Aorta (tissue), 5 donors: ENCODE data around the gene DRGX. TPM values are rescaled to one million over a fixed set of nuclear protein-coding genes. Genes with fewer than 3 reads are reported as not detected.

Source experiments
- ATAC-seq: fragments of 200-7000 bp; cut with Tn5 transposase; one replicate; pipeline ENCODE4 v1.9.1; 2022; ENCODE audit warnings: moderate library complexity; ENCODE audit not compliant: low FRiP score
- DNase-seq, 2 donors: peaks; one replicate each; pipeline ENCODE4 v3.0.0-alpha.2; 2020
- H3K27ac ChIP-seq, 2 donors: one replicate each; pipeline ENCODE4 v1.5.1; 2013; ENCODE audit warnings: low read length in 2 of 2, mild to moderate bottlenecking in 2 of 2, moderate library complexity in 2 of 2, control low read depth in 1 of 2, inconsistent platforms in 1 of 2, low read depth in 1 of 2
- H3K27me3 ChIP-seq, 2 donors: one replicate each; pipeline ENCODE4 v1.6.1; 2013; ENCODE audit warnings: control low read depth in 1 of 2, low read length in 1 of 2, mild to moderate bottlenecking in 1 of 2, moderate library complexity in 1 of 2; ENCODE audit not compliant: insufficient read depth in 2 of 2, control insufficient read depth in 1 of 2
- H3K36me3 ChIP-seq, 2 donors: one replicate each; pipeline ENCODE4 v1.6.1; 2013; ENCODE audit warnings: control low read depth in 1 of 2, low read length in 1 of 2, mild to moderate bottlenecking in 1 of 2; ENCODE audit not compliant: insufficient read depth in 2 of 2, control insufficient read depth in 1 of 2
- H3K4me1 ChIP-seq, 2 donors: one replicate each; pipeline ENCODE4 v1.6.1; 2013; ENCODE audit warnings: low read length in 2 of 2, control low read depth in 1 of 2, mild to moderate bottlenecking in 1 of 2, moderate library complexity in 1 of 2; ENCODE audit not compliant: insufficient read depth in 2 of 2, control insufficient read depth in 1 of 2
- H3K4me3 ChIP-seq, 2 donors: one replicate each; pipeline ENCODE4 v1.5.1; 2013; ENCODE audit warnings: low read length in 2 of 2, control low read depth in 1 of 2, mild to moderate bottlenecking in 1 of 2
- H3K9me3 ChIP-seq: one replicate; pipeline ENCODE4 v1.6.1; 2013; ENCODE audit warnings: mild to moderate bottlenecking, low read length; ENCODE audit not compliant: control insufficient read depth
- WGBS, 2 donors: extraction: QIAGEN DNeasy Blood & Tissue Kit; methylation state at CpG; one replicate each; pipeline ENCODE4 v1.1.7; 2013; 5-methylcytosine and 5-hydroxymethylcytosine counted together
- intact Hi-C, 2 donors: fragments of 100-400 bp; cut with DNase I; formaldehyde crosslinking; loops; one replicate each; pipeline versions ENCODE4 v1.14.2 to v1.15.0; 2022
- polyA plus RNA-seq, 2 donors: library from polyadenylated mRNA; stranded (reverse); fragments of 200-250 nt; gene quantifications; one replicate each; pipeline ENCODE4 v1.2.3, GENCODE V29; 2013
- total RNA-seq, 2 donors: library from RNA; stranded (reverse); fragmentation: NEBNext Ultra II Directional; extraction: Animal tissue kit (Norgen Biotek cat#: 25700); gene quantifications; one replicate each; pipeline ENCODE4 v1.2.1, GENCODE V29; 2021
- donor health status: healthy with polysubstance abuse.
- donor health status: Bipolar disorder and iron deficiency.
- donor health status: DM: no; HTN: no; CAD: no.
- donor health status: DM: no; HTN: no; CAD: no.
- donor health status: DM: yes; HTN: yes; CAD: no.

Gene DRGX
- total and polyA plus RNA-seq, 4 donors = not detected

DNA sequence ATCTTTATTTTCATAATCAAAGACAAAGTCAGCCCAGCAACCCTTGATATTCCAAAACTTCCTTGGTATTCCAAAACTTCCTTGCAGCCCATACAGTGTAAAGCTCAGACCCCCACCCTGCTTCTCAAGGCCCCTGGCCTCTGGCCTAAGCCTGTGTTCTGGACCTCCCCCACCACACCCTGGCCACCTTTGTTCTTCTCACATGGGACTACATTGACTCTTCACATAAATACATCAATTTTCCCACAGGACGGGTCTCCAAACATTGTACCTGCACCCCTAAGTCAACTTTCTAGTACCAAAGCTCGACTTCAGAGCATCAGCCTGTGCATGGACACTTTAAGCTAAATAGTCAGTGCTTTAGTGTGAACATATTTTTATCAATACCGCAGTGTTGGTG lies 40.7 kb downstream of the DRGX start:
- Histone ChIP-seq H3K9me3 (peaks cover 5% of the 10 kb centered on the region), H3K27ac (no peak overlapping the region), H3K36me3 (no peaks in the 10 kb centered on the region), H3K4me1 (no peaks in the 10 kb centered on the region), H3K27me3 (no peaks in the 10 kb centered on the region), H3K4me3 (no peak overlapping the region)
- 87% methylated on average over 3 of the region's 3 CpGs for whole genome bisulfite sequencing, 2 donors
- intact Hi-C loops = no loop called here
- ATAC-seq (no peak), DNase-seq (no peak)

DNA sequence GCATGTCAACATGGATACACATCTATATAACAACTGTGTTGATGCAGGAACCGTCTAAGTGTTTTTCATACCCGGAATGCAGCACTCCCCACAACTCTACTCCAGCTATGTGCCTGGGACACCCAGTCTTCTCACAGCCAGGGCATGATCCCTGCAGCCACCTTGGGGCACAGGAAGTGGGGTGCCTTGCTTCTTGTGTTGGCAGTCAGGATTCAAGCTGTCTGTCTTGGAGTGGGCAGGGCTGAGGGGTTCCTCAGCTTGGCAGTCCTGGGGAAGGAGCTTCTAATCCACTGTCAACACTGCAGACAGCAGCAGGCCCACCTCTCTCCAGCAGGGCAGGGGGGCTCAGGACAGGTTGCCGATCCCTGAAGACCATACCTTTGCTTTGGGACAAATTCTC lies 41.3 kb downstream of the DRGX start:
- DNase-seq (peak in 1 of 2 donors; percentile 44), ATAC-seq (no peak)
- Histone ChIP-seq H3K27me3 (no peaks in the 10 kb centered on the region), H3K36me3 (no peaks in the 10 kb centered on the region), H3K4me1 (no peaks in the 10 kb centered on the region), H3K27ac (no peak overlapping the region), H3K4me3 (no peak overlapping the region), H3K9me3 (peaks cover 11% of the 10 kb centered on the region)
- intact Hi-C loops = no loop called here
- 73 to 82% methylated on average over 3 of the region's 3 CpGs for WGBS, 2 donors

DNA sequence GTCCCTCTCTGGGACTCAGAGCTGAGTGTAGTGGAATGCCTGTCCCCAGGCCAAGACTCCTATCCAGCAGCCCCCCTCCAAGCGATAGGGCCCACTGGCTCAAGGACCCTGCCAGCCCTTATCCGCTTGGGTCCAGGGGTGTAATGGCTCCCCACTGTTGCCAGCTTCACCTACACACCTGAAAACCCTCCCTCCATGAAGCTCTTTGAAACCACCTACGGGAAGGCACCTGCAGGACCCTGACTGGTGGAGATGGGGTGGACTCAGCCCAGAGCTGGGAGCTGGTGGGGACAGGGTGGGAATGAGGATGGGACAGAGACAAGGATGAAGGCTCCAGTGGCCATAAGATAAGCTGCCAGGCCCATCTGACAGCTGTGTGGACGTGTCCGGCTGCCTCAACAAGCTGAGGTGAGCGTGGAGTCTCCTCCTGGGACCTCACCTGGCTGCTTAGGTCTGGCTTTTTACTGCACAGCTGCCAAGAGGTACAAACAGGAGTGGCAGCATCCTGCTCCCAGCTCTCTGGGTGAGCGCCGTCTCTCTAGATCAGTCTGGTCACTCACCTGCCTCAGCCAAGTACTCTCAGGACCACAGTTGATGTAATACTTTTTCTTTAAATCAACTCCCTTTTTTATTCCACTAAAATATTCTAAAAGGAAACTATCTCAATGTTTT lies 41.9 kb downstream of the DRGX start:
- 92 to 94% methylated on average over 8 of the region's 8 CpGs for WGBS, 2 donors
- ATAC-seq (no peak), DNase-seq (no peak)
- no peaks in the 10 kb centered on the region for H3K27me3 ChIP-seq
- H3K27ac ChIP-seq = no peak overlapping the region
- peaks cover 14% of the 10 kb centered on the region for H3K9me3 ChIP-seq
- intact Hi-C loops = no loop called here
- H3K36me3 ChIP-seq = no peaks in the 10 kb centered on the region
- H3K4me3 ChIP-seq = no peak overlapping the region
- H3K4me1 ChIP-seq = no peaks in the 10 kb centered on the region

DNA sequence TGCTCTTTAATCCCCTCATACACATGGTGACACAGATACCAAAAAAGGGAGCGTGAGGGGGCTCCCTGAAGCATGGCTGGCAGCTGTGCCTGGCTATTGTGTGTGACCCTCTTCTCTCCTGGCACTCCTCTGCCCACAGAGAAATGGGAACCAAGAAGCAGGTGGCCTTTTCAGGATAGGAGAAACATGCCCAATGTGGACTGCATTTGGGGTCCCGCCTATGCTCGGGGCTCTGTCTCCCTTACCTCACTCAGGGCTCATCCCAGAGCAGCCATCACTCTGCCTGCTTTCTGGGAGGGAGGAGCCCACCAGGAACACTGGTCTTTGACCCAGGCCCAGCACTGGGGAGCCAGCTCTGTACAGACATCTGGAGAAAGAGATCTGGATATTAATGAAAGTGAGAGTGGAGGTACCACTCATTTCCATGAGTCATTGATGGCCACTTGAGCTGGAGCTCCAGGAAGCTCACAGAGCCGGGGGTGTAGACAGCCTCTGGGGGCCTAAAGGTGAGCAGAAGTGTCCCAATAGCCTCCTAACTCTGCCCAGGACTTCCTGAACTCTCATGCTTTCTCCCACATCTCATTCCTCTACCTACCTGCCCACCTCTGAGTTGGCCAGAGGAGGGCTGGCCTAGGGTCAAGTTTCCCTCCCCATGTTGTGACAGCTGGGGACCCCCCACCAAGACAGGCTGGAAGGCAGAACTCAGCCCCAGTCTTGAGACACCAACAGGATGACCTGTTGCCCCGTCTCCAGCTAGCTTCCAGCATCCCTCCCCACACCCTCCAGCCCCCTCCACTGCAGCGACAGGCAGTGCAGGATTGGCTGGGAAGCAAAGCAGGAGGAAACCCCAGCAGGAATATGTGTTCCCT lies 42.6 kb downstream of the DRGX start:
- WGBS, 2 donors = 77 to 79% methylated on average over 6 of the region's 6 CpGs
- Histone ChIP-seq H3K36me3 (no peaks in the 10 kb centered on the region), H3K4me3 (no peak overlapping the region), H3K4me1 (no peaks in the 10 kb centered on the region), H3K9me3 (peaks cover 14% of the 10 kb centered on the region), H3K27me3 (no peaks in the 10 kb centered on the region), H3K27ac (no peak overlapping the region)
- intact Hi-C loops = no loop called here
- peak in 1 of 2 donors; percentile 59 for DNase-seq
- no peak for ATAC-seq

DNA sequence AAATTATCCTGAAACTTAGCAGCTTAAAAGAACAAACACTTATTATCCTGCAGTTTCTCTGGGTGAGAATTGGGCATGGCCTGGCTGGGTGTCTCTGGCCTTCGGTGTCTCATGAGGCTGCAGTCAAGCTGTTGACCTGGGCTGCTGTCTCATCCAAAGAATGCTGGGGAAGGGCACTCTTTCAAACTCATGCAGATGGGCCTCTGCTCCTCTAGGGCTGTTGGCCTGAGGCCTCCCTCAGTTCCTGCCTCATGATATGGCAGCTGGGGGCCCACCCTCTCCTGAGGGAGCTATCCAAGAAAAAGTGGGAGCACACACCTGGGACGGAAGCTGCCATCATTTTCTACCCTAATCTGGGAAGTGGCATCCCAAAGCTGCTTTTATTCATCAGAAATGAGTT lies 43.6 kb downstream of the DRGX start:
- no peak for DNase-seq
- intact Hi-C loops = no loop called here
- H3K4me1 ChIP-seq = no peaks in the 10 kb centered on the region
- no peak for ATAC-seq
- 90% methylated on average over 2 of the region's 2 CpGs for WGBS, 2 donors
- no peaks in the 10 kb centered on the region for H3K36me3 ChIP-seq
- no peaks in the 10 kb centered on the region for H3K27me3 ChIP-seq
- no peak overlapping the region for H3K27ac ChIP-seq
- peaks cover 14% of the 10 kb centered on the region for H3K9me3 ChIP-seq
- H3K4me3 ChIP-seq = no peak overlapping the region

DNA sequence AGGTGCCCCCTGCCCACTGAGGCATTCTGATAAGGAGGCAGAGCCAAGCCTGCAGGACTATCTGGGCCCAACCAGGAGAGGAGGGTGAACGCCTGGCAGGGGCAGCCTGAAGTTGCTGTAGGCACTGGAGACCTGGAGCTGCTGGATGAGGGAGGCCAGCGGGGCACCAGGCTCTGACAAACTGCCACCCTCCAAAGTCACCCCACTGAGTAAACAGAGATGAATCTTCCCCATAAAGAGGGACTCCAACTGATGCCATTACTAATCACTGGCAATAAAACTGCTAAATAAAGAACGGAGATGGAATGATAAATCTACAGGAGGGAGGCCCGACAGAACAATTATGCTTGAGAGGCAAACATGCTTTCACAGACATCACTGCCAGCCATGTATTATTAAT lies 44.2 kb downstream of the DRGX start:
- no peak for DNase-seq
- no peak overlapping the region for H3K27ac ChIP-seq
- H3K4me1 ChIP-seq = no peaks in the 10 kb centered on the region
- 82 to 87% methylated on average over 4 of the region's 4 CpGs for WGBS, 2 donors
- H3K4me3 ChIP-seq = no peak overlapping the region
- H3K27me3 ChIP-seq = no peaks in the 10 kb centered on the region
- ATAC-seq = no peak
- peaks cover 14% of the 10 kb centered on the region for H3K9me3 ChIP-seq
- no peaks in the 10 kb centered on the region for H3K36me3 ChIP-seq
- intact Hi-C loops = no loop called here

DNA sequence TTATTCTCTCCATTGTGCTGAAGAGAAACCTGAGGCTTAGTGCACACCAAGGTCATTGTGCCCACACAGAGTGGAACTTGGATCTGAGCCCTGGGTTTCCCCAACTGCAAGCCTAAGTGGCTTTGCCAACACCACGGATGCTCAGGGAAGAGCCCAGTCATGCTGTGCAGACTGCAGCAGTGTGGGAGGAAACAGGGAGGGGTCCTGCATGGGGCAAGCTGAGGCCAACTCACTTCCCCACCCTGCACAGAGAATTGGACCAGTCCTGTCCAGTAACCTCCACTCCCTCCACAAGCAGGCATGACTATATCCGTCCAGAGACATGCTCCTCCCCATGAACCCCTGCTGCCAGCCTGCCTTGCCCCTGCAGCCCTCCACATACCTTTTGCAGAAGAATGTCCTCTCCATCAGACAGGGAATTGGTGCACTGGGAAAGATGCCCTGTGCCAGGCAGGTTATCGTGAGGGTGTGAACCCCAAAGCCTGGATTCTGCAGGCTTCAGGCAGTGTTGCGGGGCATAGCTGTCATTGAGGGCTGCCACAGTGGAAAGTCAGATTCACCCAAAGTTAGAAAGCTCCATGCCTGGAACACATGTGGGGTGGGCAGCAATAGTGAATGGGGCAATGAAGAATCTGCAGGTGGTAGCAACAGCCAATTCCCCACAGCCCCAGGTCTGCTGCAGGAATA lies 44.9 kb downstream of the DRGX start:
- Histone ChIP-seq H3K4me1 (no peaks in the 10 kb centered on the region), H3K4me3 (no peak overlapping the region), H3K36me3 (no peaks in the 10 kb centered on the region), H3K27me3 (no peaks in the 10 kb centered on the region), H3K9me3 (peaks cover 14% of the 10 kb centered on the region), H3K27ac (no peak overlapping the region)
- DNase-seq (no peak), ATAC-seq (no peak)
- intact Hi-C loops = no loop called here
- WGBS, 2 donors = 72 to 81% methylated on average over 4 of the region's 4 CpGs

DNA sequence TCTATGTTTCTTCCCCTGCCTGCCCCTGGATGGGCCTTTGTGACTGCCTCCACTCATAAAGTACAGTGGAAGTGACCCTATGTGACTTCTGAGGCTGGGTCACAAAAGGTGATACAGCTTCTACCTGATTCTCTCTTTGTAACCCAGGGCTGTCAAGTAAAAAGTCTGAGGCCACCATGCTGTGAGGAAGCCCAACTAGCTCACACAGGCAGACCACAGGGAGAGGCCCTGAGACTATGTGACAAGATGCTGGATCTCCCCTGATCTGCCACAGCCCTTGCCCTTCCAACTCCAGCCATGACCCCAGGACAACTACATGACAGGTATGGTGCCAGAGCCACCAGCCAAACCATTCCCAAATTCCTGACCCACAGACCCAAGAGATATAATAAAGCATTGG lies 45.8 kb downstream of the DRGX start:
- no peaks in the 10 kb centered on the region for H3K36me3 ChIP-seq
- peaks cover 14% of the 10 kb centered on the region for H3K9me3 ChIP-seq
- no peak overlapping the region for H3K27ac ChIP-seq
- no peaks in the 10 kb centered on the region for H3K4me1 ChIP-seq
- intact Hi-C loops = no loop called here
- DNase-seq (no peak), ATAC-seq (no peak)
- H3K27me3 ChIP-seq = no peaks in the 10 kb centered on the region
- no peak overlapping the region for H3K4me3 ChIP-seq
